Measurements from ENCODE around the gene PDE7B. TPM values are rescaled to one million over a fixed set of nuclear protein-coding genes. Genes with fewer than 3 reads are reported as not detected.
"Not testable (repeated sequence)": the region's sequence is repeated elsewhere in the genome, so short reads cannot be mapped to it uniquely, and the experiment has no call there.

Gene PDE7B
- total and polyA plus RNA-seq, 5 experiments from 2014 or later = 0.12 to 0.49 (median 0.39) TPM

DNA sequence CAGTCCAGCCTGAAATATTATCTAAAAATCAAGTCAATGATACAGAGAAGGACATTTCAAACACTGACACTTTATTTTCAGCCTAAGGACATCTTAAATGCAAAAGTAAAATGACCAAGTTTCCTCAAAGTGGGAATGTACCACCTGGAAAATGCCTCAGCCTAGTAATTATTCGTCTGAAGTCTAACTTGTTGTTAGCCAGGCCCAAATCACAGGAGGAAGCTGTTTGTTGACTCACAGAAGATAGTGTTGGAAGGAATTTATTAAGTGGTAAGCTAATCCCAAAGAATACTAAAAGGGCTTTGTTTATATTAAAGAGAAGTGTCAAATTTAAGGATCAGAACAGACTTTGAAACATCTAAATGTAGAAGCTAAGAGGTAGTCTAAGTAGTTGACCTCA, 2.5 kb downstream of the PDE7B start:
- Mint-ChIP-seq H3K27ac (no peak overlapping the region), H3K4me3 (no peak overlapping the region), H3K9me3 (no peaks in the 10 kb centered on the region), H3K4me1 (peaks cover 1 to 43% (median 29%) of the 10 kb centered on the region in 4 donors), H3K36me3 (no peaks in the 10 kb centered on the region), H3K27me3 (no peaks in the 10 kb centered on the region)
- no peak for DNase-seq
- POLR2A ChIA-PET = interaction anchor here (1.6 kb wide), 1 partner anchor 27 kb away, joined by 5 read pairs; no protein-coding TSS in a partner anchor
- ATAC-seq = no peak

- no peaks in the 10 kb centered on the region for H3K27me3 Mint-ChIP-seq
- DNase-seq (no peak), ATAC-seq (no peak)
- H3K36me3 Mint-ChIP-seq = no peaks in the 10 kb centered on the region
- no peaks in the 10 kb centered on the region for H3K9me3 Mint-ChIP-seq
- H3K4me3 Mint-ChIP-seq = peak overlapping the region in 1 of 10 donors; percentile 12
- POLR2A ChIA-PET = no interaction called here
- peak overlapping the region in 1 of 10 donors; percentile 27 for H3K27ac Mint-ChIP-seq
- peaks cover 1 to 43% (median 29%) of the 10 kb centered on the region in 4 donors for H3K4me1 Mint-ChIP-seq
These were observed 3.3 kb downstream of the PDE7B start for GRCh38 chr6:135854799-135855198.

- Mint-ChIP-seq H3K27ac (no peak overlapping the region), H3K4me3 (no peak overlapping the region), H3K27me3 (no peaks in the 10 kb centered on the region), H3K4me1 (peaks cover 0 to 19% (median 9%) of the 10 kb centered on the region in 4 donors), H3K36me3 (no peaks in the 10 kb centered on the region), H3K9me3 (no peaks in the 10 kb centered on the region)
- ATAC-seq (no peak), DNase-seq (no peak)
- POLR2A ChIA-PET = no interaction called here
These were observed 7.4 kb downstream of the PDE7B start for GRCh38 chr6:135858931-135859330.

GRCh38 chr6:135860361-135860760, 8.9 kb downstream of the PDE7B start:
- H3K27me3 Mint-ChIP-seq = no peaks in the 10 kb centered on the region
- POLR2A ChIA-PET = no interaction called here
- no peak overlapping the region for H3K4me3 Mint-ChIP-seq
- peaks cover 0 to 11% (median 2%) of the 10 kb centered on the region in 4 donors for H3K4me1 Mint-ChIP-seq
- H3K36me3 Mint-ChIP-seq = peaks cover 3 to 4% (median 4%) of the 10 kb centered on the region in 3 donors
- peaks cover 0 to 4% (median 2%) of the 10 kb centered on the region in 9 donors for H3K9me3 Mint-ChIP-seq
- ATAC-seq (no peak), DNase-seq (no peak)
- no peak overlapping the region for H3K27ac Mint-ChIP-seq

DNA sequence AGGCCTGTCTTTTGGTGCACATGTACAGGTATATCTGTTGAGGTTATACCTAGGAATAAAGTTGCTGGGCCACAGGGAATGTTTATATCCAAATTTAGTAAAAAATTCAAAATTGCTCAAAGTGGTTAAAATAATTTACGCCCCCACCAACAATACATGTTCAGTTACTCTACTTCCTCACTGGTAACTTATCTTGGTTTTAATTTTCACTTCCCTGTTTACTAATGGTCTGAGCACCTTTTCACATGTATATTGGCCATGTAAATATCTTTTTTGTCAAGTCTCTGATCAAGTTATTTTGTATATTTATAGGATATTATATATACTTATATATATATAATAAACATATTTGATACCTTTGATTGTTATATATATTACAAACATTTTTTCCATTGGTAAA, 9.7 kb downstream of the PDE7B start:
- Mint-ChIP-seq H3K4me1 (peaks cover 0 to 8% (median 0%) of the 10 kb centered on the region in 4 donors), H3K27ac (peak overlapping the region in 1 of 10 donors; percentile 11), H3K27me3 (no peaks in the 10 kb centered on the region), H3K36me3 (peaks cover 3 to 8% (median 5%) of the 10 kb centered on the region in 3 donors), H3K9me3 (peaks cover 0 to 6% (median 2%) of the 10 kb centered on the region in 9 donors), H3K4me3 (no peak overlapping the region)
- no peak for ATAC-seq
- DNase-seq = no peak
- POLR2A ChIA-PET = no interaction called here

DNA sequence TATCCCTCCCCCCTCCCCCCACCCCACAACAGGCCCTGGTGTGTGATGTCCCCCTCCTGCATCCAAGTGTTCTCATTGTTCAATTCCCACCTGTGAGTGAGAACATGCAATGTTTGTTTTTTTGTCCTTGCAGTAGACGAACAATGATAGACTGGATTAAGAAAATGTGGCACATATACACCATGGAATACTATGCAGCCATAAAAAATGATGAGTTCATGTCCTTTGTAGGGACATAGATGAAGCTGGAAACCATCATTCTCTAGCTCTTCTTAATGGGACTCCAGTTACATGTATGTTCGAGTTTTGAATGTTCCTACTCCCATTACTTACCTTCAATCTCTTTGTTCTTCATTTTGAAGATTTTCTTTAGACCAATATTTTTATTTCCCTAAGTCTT, 13.4 kb downstream of the PDE7B start:
- H3K27me3 Mint-ChIP-seq, H3K36me3 Mint-ChIP-seq, H3K4me1 Mint-ChIP-seq, ATAC-seq, DNase-seq, H3K9me3 Mint-ChIP-seq, H3K4me3 Mint-ChIP-seq: not testable (repeated sequence)
- POLR2A ChIA-PET = interaction anchor here (0.6 kb wide), 1 partner anchor 13 kb away, joined by 5 read pairs; no protein-coding TSS in a partner anchor
- H3K27ac Mint-ChIP-seq = peak overlapping the region in 1 of 10 donors; percentile 4

- H3K9me3 Mint-ChIP-seq = peaks cover 0 to 6% (median 4%) of the 10 kb centered on the region in 9 donors
- H3K27me3 Mint-ChIP-seq = no peaks in the 10 kb centered on the region
- POLR2A ChIA-PET = interaction anchor here (0.7 kb wide), 1 partner anchor 12 kb away, joined by 3 read pairs; no protein-coding TSS in a partner anchor
- peaks cover 3 to 8% (median 5%) of the 10 kb centered on the region in 3 donors for H3K36me3 Mint-ChIP-seq
- no peak overlapping the region for H3K4me3 Mint-ChIP-seq
- peaks cover 0 to 7% (median 3%) of the 10 kb centered on the region in 4 donors for H3K4me1 Mint-ChIP-seq
- peak overlapping the region in 1 of 10 donors; percentile 19 for H3K27ac Mint-ChIP-seq
- ATAC-seq = no peak
- no peak for DNase-seq
These were observed 15.1 kb downstream of the PDE7B start for GRCh38 chr6:135866445-135867123.

DNA sequence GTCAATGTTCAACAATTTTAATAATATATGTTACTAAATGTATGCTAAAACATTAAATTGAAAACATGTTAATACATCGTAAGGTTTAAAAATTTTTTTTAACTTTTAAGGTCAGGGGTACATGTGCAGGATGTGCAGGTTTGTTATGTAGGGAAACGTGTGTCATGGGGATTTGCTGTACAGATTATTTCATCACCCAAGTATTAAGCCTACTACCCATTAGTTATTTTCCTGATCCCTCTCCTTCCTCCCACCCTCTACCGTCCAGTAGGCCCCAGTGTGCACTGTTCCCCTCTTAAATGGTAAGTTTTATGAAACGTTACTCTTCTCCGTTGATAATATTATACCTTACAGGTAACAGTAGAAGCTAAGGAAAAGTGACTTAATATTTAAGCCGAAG, 15.8 kb downstream of the PDE7B start:
- Mint-ChIP-seq H3K27ac (peak overlapping the region in 1 of 10 donors; percentile 9), H3K36me3 (peaks cover 3 to 8% (median 5%) of the 10 kb centered on the region in 3 donors), H3K27me3 (no peaks in the 10 kb centered on the region), H3K4me3 (no peak overlapping the region), H3K4me1 (peaks cover 0 to 7% (median 1%) of the 10 kb centered on the region in 4 donors), H3K9me3 (peaks cover 0 to 6% (median 4%) of the 10 kb centered on the region in 9 donors)
- DNase-seq (no peak), ATAC-seq (no peak)
- POLR2A ChIA-PET = no interaction called here

- Mint-ChIP-seq H3K9me3 (peaks cover 0 to 6% (median 4%) of the 10 kb centered on the region in 9 donors), H3K4me3 (no peak overlapping the region), H3K27ac (peak overlapping the region in 7 of 10 donors; percentile 0 to 56 (median 10)), H3K27me3 (no peaks in the 10 kb centered on the region), H3K36me3 (peaks cover 3 to 8% (median 5%) of the 10 kb centered on the region in 3 donors), H3K4me1 (peaks cover 0 to 7% (median 2%) of the 10 kb centered on the region in 4 donors)
- POLR2A ChIA-PET = no interaction called here
- DNase-seq = no peak
- ATAC-seq = no peak
These were observed 18.4 kb downstream of the PDE7B start for GRCh38 chr6:135869857-135870256.

DNA sequence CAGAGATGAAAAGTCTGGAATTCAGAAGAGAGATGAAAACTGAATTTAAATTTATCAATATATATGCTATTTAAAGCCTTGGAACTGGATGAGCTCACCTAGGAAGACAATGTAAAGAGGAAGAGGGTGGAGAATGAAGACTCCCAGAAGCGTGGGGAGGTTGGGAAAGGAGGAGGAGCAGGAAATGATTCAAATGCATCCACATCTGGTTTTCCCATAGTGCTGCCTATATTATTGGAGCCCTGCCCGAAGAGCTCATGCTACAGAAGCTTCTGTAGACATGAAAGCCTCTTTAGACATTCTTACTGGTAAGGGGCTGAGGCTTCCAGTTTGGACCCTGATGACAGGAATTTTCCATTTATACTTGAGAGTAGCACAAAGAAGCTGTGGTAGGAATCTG, 19.2 kb downstream of the PDE7B start:
- POLR2A ChIA-PET = interaction anchor here (0.6 kb wide), 1 partner anchor 27 kb away, joined by 4 read pairs; no protein-coding TSS in a partner anchor
- no peak for DNase-seq
- no peak for ATAC-seq
- Mint-ChIP-seq H3K9me3 (peaks cover 0 to 2% (median 0%) of the 10 kb centered on the region in 9 donors), H3K4me3 (no peak overlapping the region), H3K27me3 (no peaks in the 10 kb centered on the region), H3K36me3 (peaks cover 0 to under 1% (median 0%) of the 10 kb centered on the region in 3 donors), H3K27ac (peak overlapping the region in 6 of 10 donors; percentile 4 to 76 (median 41)), H3K4me1 (peaks cover 3 to 9% (median 4%) of the 10 kb centered on the region in 4 donors)

DNA sequence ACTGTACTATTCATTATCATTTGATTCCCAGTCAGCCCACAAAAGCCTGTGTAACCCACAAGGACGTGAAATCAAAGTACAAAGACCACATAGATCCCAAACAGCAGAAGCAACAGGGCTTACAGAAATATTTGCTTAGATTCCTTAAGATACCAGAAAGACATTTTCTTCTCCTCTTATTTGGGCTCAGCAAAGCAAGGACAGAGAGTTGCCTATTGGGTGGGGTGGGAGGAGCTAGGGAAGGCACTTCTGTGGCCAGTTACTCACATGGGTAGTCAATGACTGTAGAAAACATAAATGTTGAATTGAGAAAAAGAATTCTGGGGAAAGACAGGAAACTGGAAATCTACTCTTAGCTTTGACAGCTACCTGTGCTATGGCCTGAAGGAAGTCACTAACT, 19.8 kb downstream of the PDE7B start:
- H3K27ac Mint-ChIP-seq = peak overlapping the region in 2 of 10 donors; percentile 12 to 64
- peaks cover 8 to 15% (median 10%) of the 10 kb centered on the region in 4 donors for H3K4me1 Mint-ChIP-seq
- no peaks in the 10 kb centered on the region for H3K27me3 Mint-ChIP-seq
- no peaks in the 10 kb centered on the region for H3K36me3 Mint-ChIP-seq
- H3K9me3 Mint-ChIP-seq = peaks cover 0 to 2% (median 0%) of the 10 kb centered on the region in 9 donors
- DNase-seq = no peak
- no peak for ATAC-seq
- POLR2A ChIA-PET = interaction anchor here (0.6 kb wide), 1 partner anchor 28 kb away, joined by 4 read pairs; no protein-coding TSS in a partner anchor
- no peak overlapping the region for H3K4me3 Mint-ChIP-seq

GRCh38 chr6:135871878-135872277, 20.4 kb downstream of the PDE7B start:
- peaks cover 0 to 2% (median 0%) of the 10 kb centered on the region in 9 donors for H3K9me3 Mint-ChIP-seq
- peak overlapping the region in 1 of 10 donors; percentile 30 for H3K27ac Mint-ChIP-seq
- no peaks in the 10 kb centered on the region for H3K36me3 Mint-ChIP-seq
- no peaks in the 10 kb centered on the region for H3K27me3 Mint-ChIP-seq
- ATAC-seq (no peak), DNase-seq (no peak)
- H3K4me3 Mint-ChIP-seq = no peak overlapping the region
- POLR2A ChIA-PET = no interaction called here
- H3K4me1 Mint-ChIP-seq = peaks cover 8 to 21% (median 13%) of the 10 kb centered on the region in 4 donors

- H3K27me3 Mint-ChIP-seq = no peaks in the 10 kb centered on the region
- ATAC-seq = no peak
- H3K27ac Mint-ChIP-seq = peak overlapping the region in 9 of 10 donors; percentile 1 to 94 (median 77)
- H3K4me3 Mint-ChIP-seq = peak overlapping the region in 3 of 10 donors; percentile 20 to 47 (median 30)
- POLR2A ChIA-PET = no interaction called here
- H3K9me3 Mint-ChIP-seq = no peaks in the 10 kb centered on the region
- peaks cover 17 to 38% (median 35%) of the 10 kb centered on the region in 4 donors for H3K4me1 Mint-ChIP-seq
- DNase-seq = no peak
- H3K36me3 Mint-ChIP-seq = no peaks in the 10 kb centered on the region
These were observed 23.9 kb downstream of the PDE7B start for GRCh38 chr6:135875446-135875845.

Measured in naive thymus-derived CD8-positive, alpha-beta T cell (primary cell).